ENCODE measurements around the gene TBX3.
A peak's percentile ranks its signal among the peaks of the same experiment; 100 is the strongest.

The TBX3 gene

DNA sequence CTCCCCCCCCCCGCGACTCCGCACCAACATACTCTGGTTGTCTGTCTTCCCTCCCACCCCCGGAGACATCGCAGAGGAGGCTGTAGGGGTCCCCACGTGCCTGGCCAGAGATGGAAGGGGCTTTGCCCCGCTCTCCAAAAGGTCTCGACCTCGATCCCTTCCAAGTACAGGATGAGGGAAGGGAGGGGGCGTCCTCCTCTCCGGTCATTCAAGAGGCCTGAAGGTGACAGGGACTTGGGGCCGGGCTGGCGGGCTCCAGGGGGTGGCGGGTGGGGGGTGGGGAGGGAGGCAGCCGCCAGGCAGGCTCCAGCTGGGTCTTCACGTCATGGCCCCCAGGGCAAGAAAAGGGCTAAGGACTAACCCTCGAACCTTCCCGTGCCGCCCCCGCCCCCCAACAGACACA, 15.1 kb downstream of the TBX3 start:
- no peak for DNase-seq (ENCODE audit: low read depth in 2 of 2, low spot score in 1 of 2)

DNA sequence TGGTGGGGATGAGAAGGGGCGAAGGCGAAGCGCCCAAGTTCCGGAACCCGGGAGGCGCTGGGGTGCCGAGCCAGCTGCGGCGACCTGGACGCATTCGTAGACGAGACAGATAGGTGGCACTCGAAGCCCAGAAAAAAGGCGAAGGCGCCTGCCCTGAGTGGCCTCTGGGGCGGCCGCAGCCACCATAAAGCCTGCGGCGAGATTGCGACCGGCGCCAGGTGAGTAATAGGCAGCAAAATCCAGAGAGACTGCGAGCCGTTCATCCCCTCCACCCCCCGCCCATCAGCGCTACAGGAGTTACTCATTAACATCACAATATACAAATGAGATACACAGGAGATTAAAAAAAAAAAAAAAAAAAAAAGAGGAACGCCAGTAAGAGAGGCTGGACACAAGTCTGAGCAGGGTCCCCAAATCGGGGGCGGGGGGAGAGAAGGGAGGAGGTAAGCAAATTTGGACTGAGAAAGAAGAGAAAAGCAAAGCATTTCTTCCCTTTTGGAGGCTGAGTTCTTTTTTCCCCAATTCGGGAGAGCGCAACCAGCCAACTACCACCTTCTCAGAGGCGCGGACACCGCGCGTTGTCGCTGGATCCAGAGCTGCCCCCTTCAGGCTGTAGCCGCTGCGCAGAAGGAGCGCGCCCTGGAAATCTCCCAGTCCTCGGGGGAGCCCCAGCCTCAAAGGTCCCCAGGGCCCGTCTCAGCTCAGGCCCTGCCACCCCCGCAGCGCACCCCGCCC, 15.7 kb downstream of the TBX3 start:
- no peak for DNase-seq (ENCODE audit: low read depth in 2 of 2, low spot score in 1 of 2)

DNA sequence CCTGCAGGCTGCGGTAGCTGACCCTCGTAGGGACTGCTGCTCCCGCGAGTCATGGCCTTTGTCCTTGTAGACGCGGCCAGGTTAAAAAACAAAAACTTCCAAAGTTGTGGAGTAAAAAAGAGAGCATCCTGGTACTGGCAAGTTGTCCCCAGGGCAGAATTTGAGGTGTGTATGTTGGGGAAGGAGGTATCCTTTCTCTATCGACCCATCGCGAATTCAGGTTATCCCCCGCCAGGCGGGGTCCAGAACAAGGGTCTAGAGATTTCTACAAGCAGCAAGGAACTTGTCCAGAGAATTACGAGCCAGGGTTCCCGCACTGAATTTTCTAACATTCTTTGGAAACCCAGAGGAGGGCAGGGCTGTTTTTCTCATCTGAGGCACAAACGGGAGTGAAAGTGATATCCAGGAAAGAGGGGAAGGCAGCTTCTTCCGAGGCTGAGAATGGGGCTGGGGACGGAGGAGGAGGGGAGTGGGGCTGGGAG, 16.3 kb downstream of the TBX3 start:
- no peak for DNase-seq (ENCODE audit: low read depth in 2 of 2, low spot score in 1 of 2)

DNA sequence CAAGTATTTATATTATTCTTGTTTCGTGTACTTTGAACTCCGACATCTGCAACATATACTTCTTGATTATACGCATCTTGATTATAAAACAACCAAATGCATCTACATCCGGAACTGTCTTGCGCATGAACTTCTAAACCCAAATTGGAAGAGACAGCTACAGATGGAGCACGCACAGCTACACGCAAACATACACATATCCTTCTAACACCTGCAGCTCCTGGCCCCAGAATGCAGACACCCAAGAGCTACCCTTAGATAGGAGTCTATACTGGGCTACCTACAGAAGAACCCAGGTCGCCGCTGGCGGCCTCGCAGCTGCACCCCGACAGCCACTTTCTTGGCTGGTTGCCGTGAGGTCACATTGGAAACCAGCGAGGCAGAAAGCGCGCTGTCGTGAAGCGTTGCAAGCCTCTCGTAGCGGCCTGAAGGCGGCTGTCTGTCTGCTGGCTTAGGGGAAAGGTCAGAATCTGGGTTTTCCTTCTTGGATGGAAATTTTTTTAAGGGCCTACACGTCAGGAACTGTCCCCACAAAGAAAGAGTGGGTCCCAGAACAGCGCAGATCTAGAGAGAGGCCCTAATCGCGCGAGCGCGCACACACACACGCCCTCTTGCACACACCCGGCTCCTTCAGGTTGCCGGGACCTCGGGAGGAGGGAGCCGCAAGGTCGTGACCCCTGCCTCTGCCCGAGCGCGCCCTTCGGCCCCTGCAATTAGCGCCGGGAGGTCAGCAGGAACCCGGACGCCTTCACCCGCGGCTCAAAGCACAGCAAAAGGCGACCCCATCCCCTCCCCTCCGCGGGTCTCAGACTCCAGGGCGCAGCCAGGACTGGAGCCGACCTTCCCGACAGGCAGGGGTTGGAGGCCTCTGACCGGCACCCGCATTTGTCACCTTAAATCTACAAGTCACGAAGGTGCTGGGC, 17.0 kb downstream of the TBX3 start:
- DNase-seq (ENCODE audit: low read depth in 2 of 2, low spot score in 1 of 2): no peak

DNA sequence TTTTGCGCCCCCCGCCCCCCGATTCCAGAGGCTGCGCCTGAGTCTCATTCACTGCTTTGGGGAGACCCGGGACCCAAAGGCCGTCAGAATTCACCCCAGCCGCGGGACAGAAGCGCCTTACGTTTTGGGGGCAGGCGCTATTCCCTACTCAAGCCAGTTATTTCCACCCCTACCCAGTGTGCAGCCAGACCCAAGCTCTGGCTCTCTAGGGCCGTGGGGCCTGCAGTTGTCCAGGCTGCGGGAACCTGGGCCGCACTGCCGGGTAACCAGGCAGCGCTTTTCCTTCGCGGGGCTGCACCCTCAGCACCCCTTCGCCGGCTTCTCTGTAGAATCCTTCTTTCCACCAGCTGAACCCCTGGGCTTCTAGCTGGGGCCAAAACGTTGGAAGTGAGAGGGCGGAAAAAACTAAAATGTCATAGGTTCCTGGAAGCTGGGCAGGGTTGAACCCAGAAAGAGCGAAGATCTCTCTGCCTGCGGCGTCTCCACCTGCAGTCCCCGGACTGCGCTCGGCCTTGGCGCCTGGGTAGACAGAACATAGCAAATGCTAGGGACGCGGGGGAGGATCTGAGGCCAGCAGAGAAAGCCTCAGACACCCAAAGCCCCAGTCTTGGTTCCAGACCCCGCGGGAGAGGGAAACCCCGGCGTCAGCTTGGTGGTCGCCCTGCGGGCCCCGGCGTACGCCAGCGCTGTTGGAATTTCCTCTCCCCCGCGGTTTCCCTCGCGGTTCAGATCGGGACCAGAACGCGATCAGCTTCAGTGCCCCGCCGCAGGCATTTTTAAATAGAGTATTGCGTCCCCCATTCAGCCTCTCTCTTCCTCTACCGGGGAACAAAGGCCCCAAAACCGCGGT, 18.3 kb downstream of the TBX3 start:
- no peak for DNase-seq (ENCODE audit: low read depth in 2 of 2, low spot score in 1 of 2)

DNA sequence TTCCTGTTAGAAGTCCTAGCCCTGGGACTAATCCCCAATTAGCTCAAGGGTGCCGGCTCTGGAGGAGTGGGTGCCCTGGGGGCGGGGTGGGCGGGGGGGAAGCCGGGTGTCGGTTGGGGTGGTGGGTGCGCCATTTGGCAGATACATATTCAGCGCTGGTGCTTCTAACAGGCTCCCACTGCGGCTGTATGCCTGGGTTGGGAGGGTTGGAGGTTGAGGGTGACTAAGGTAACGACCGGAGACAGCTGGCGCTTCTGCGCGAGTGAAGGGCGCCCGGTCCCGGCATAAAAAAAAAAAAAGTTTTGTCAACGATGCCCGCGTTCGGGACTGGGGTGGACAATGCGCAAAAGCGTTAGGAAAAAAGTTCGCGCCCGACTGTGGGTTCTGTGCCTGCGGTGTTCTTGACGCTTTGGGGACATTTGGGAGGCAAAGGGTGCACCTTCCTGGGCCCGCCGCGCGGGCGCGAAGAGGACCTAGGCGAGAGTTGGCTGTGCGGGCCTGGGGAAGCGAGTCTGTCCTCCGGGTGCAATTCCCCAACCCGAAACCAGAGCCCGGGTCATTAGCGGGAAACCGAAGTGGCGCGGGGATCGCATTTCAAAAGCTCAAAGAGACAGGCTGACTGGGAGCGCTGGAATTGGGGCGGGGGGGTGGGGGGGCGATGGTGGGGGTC, 19.2 kb downstream of the TBX3 start:
- DNase-seq (ENCODE audit: low read depth in 2 of 2, low spot score in 1 of 2): no peak

DNA sequence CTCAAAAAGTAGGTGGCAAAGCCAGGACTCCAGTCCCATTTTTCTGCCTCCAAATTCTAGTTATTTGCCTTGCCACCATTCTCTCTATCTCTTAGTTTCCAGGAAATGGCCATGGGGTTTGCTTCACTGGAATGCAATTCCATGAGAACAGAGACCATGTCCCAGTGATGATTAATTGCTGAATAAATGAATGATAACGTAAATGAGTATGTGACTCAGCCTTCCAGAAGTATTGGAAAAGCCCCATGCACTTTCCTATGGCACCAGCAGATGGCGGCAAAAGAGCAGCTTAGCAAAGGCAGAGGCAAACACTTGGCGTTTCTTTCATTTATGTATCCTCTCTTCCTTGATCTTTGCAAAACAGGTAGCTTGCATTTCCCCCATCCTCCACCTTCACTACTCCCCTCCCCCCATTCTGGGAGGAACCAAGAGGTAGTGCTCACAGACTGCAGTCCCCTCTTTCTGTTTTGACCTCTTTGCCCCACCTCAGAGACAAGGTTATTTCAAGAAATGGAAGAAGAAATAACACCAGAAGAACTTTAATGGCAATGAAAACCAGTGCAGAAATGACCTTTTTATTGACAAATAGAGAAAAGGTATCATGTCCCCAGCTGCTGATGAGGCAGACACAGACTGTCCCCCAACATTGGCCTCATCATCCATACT, 21.3 kb downstream of the TBX3 start:
- DNase-seq (ENCODE audit: low read depth in 2 of 2, low spot score in 1 of 2): peak; percentile 4 to 45

DNA sequence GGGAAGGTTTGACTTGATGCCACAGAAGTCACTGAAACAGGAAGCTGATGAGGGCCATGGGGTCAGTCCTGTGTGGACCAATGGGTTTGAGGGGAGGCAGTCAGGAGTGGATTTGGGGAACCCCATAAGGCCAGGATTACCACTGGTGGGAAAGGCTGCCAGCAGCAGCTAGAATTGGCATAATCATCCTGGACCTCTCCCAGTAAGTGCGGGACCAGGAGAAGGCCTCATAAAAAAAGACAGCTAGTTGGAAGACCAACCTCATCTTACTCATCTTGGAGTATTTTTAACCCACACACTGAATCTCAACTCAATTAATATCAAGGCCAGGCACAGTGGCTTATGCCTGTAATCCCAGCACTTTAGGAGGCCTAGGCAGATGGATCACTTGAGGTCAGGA, 22.7 kb downstream of the TBX3 start:
- no peak for DNase-seq (ENCODE audit: low read depth in 2 of 2, low spot score in 1 of 2)

DNA sequence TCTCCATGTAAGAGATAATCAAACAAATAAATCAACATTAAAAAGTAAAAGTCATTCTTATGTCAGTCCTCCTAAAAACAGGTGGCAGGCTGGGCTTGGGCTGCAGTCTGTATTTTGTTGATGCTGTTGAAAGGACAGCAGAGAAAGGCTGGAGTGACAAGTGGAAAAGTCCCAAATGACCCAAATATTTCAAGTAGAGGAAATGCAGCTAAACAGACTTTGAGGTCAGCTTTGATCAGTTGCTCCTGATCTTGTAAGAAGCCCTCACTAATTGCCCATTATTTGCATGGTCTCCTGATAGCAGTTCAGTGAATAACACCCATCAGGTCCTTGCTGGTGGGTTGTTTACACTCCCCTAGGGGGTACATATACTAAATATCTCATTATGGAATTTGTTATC, 24.9 kb downstream of the TBX3 start:
- no peak for DNase-seq (ENCODE audit: low read depth in 2 of 2, low spot score in 1 of 2)

DNA sequence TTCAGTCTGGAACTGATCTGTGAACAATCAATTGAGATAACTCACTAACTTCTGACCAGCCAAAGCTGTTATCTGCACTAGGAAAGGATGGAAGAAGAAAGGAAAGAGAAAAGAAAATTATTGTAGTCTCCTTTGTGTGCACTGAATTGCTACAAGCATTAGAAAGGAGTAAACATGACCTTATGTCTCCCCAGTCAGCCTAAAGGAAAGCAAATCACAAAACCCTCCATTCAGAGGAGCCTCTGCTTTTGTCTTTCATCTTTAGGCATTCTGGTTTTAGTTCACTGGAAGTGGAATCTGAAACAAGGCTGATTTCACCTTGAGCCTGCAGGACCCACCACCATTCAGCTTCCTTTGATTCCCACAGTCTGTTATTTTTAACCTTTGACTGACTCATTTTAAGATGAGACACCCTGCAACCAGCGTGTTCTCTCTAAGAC, 26.0 kb downstream of the TBX3 start:
- DNase-seq (ENCODE audit: low read depth in 2 of 2, low spot score in 1 of 2): no peak

DNA sequence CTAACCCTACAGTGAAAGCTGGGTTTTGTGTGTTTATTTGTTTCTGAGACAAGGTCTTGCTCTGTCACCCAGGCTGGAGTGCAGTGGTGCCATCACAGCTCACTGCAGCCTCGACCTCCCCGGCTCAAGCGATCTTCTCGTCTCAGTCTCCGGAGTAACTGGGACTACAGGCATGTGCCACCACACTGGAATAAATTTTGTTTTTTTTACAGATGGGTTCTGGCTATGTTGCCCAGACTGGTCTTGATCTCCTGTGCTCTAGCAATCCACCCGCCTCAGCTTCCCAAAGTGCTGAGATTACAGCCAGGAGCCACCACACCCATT, 26.4 kb downstream of the TBX3 start:
- no peak for DNase-seq (ENCODE audit: low read depth in 2 of 2, low spot score in 1 of 2)

DNA sequence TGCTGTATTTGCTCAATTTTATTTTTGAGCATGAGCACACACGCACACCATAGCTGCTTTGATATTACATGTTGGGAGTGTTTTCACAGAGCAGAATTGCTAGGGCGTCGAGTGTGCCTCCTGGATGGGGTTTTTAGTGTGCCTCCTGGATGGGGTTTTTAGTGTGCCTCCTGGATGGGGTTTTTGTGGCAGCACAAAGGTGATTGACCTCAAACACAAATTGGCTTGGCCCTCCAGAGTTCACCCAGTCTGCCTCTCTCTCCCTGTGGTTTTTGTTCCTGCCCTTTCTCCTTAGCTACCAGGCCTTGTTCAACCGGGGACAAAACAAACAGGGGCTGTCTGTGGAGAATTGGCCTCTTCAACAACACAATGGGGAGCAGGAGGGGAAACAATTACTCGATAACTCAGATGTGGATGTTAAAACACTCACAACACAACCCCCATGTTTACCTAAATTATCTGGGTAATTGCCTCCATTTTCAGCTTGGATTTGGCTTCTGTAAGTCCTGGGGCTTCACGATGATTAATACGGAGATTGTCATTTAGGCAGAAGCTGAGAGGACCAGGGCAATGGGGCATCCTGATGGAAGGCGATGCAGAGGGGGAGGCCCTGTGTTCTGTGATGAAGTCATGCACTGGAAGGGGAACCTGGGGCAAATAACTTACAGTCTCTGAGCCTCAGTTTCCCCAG, 26.9 kb downstream of the TBX3 start:
- no peak for DNase-seq (ENCODE audit: low read depth in 2 of 2, low spot score in 1 of 2)

DNA sequence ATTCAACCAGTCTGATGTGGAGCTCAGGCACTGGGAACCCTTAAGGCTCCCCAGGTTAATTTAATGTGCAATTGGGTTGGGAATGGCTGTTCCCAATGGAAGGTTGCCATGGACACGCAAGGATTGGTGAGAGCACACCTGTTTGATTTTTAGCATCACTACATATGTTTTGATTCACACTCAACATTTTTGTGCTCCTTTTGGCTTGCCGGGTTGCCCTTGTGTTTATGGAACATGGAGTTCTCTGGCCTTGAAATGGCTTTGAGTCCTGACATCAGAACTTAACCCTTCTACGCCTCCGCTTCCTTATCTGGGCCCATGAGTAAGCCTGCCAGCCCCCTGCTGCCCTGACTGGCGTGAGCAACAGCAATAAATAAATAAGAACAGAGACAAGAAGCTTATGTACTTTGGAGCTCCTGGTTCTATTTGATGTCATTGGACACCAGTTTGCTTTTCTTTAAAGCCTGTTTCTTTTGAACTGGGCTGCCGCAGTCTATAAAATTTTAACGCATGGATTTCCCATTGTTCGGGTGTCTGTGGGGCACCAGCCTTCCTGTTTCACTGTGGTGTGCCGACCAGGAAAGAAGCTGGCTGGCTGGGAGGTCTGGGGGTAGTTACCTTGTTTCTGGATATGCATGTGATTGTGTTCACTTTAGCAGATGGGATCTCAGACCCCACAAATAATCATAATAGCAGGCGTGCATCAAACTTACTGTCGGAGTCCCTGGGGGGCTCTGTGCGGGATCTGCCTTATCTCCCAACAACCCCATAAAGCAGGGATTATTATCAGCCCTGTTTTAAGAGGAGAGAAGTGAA, 27.8 kb downstream of the TBX3 start:
- DNase-seq (ENCODE audit: low read depth in 2 of 2, low spot score in 1 of 2): no peak

DNA sequence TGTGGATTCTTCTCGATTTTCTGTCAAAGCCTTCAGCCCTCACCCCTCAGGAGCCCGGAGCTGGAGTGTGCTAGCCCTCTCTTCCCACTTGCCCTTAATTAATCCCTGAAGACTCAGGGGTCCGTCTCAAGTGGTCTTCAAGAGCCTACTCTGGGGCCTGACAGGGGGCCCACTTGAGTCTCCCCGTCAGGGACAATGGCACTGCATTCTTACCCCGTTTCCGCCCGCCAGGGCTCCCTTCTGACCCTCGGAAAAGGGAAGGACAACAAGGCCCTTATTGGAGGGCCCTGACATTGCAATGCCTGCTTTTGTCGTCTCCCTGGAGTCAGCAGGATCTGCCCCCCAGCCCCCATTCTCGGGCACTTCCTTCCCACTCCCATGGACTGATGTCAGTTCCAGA, 34.4 kb downstream of the TBX3 start:
- no peak for DNase-seq (ENCODE audit: low read depth in 2 of 2, low spot score in 1 of 2)

DNA sequence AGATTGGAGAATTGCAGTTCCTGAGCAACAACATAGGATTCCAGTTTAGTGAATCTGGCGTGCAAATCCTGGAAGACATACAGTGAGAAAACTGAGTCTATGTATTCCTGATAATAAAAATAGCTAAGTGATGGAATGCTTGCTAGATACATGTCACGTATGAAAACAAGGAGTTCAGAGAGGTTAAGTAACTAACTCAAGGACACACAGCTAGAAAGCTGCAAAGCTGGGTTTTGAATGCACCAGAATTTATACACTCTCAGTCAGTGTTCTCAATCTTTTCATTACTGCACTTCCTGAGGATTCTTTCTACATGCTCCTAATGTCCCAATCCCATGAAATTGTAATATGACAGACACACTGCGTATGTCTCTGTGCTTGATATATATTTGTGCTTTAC, 35.3 kb downstream of the TBX3 start:
- DNase-seq (ENCODE audit: low read depth in 2 of 2, low spot score in 1 of 2): no peak

DNA sequence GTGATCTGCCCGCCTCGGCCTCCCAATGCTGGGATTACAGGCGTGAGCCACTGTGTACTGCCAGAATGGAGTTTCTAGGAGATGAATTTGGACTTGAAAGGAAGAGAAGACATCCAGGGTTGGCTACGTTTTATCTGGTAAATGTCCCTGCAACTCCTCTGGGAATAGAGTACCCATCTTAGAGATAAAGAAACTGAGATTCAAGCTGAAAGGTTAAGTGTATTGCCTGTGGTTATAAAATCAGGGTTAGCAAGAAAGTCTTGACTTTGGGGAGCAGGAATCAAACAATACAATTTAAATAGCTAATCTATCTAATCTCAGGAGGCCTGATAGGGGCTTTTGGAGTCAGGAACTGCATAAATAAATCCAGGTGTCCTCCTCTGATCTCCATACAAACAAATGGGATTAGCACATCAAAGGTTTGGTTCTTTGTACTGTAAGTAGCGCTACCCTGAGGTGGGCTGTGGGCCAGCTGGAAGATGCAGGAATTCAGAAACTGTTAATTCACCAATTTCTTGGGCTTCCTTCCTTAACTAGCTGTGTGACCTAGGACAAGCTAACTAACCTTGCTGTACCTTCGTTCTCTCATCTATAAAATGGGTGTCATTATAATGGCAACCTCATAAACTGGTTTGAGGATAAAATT, 45.1 kb downstream of the TBX3 start:
- DNase-seq (ENCODE audit: low read depth in 2 of 2, low spot score in 1 of 2): no peak

DNA sequence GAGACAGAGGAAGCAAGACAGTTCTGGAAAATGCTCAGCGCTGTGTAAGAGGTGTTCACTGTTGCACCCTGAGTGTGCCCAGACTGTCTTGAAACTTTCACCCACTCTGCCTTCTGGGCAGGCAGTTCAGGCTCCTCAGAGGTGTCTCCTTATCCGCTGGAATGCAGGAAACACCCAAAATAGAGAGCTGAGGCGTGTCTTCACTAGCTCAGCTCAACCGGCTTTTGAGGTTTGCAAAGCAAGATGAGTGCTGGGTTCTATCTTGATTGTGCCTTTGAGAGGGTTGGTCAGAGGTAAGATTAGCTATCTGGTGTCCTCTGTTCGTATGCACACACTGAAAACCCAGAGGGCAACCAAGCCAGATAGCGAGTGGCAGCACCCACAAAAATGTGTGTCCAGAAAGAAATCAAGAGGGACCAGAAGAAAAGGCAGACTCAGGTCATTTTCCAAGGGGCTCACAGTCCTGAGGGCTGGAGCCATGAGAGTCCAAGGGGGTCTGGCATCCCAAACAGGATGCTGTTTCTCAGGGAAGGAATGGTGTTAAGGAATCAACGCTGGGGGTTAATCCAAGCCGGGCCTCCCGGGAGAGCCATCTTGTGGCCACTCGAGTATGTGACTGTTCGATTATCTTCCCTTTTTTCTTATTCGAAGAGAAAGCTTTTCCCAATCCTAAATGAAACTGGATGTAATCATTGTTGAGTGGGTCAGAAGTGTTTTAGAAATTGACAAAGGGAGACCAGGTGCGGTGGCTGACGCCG, 47.1 kb downstream of the TBX3 start:
- DNase-seq (ENCODE audit: low read depth in 2 of 2, low spot score in 1 of 2): no peak

DNA sequence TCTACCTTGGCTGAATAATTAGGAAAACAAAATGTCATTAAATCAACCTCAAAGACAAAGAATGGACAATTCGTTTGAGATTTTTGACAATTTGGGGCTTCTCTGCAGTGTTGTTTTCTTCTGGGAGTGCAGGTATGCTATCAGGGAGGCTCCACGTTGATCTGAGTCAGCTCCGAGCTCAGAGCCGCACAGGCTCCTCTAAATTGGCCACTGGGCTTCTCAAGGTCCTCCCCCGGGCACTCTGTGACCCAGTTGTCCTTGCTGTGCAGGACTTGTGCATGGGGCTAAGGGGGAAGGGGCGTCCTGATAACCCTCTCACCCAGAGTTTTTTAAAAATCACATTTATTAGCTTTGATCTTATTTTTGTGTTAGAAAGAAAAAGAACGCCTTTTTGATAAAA, 52.7 kb downstream of the TBX3 start:
- no peak for DNase-seq (ENCODE audit: low read depth in 2 of 2, low spot score in 1 of 2)

All from stimulated activated CD8-positive, alpha-beta memory T cell treated with anti-CD3 and anti-CD28 coated beads, Interleukin-4, amount 100 ng/mL, for 4 hours (primary cell).